Progenitor cell of endocrine pancreas (in vitro differentiated cells): ENCODE results near the gene CUX1. TPM values are rescaled to one million over a fixed set of nuclear protein-coding genes. Genes with fewer than 3 reads are reported as not detected.

ENCODE experiments used
- DNase-seq: peaks from one replicate; pipeline ENCODE4 v3.0.0; 2021; ENCODE audit warnings: low spot score; ENCODE audit not compliant: unreplicated experiment
- H3K27ac Mint-ChIP-seq: 2 replicates; pipeline ENCODE4 v1.8.0; 2021; ENCODE audit warnings: mild to moderate bottlenecking, moderate library complexity, mixed read lengths
- H3K27me3 Mint-ChIP-seq: 2 replicates; pipeline ENCODE4 v1.8.0; 2021; ENCODE audit warnings: mixed read lengths
- H3K36me3 Mint-ChIP-seq: 2 replicates; pipeline ENCODE4 v1.8.0; 2022; ENCODE audit warnings: mixed read lengths; ENCODE audit not compliant: insufficient read depth
- H3K4me1 Mint-ChIP-seq: 2 replicates; pipeline ENCODE4 v1.8.0; 2021; ENCODE audit warnings: low read depth, mixed read lengths
- H3K4me3 Mint-ChIP-seq: 2 replicates; pipeline ENCODE4 v1.8.0; 2021; ENCODE audit warnings: low read depth, mild to moderate bottlenecking, moderate library complexity, mixed read lengths
- H3K9me3 Mint-ChIP-seq: 2 replicates; pipeline ENCODE4 v1.8.0; 2021; ENCODE audit warnings: low read depth, mixed read lengths
- CTCF ChIP-seq: fragments of 200-600 bp; sonication (generic); IDR thresholded peaks from one replicate; pipeline ENCODE4 v1.5.0; 2021; ENCODE audit warnings: antibody characterized with exemption, mild to moderate bottlenecking; ENCODE audit not compliant: unreplicated experiment
- total RNA-seq: library from RNA; stranded (reverse); gene quantifications from 2 replicates; pipeline ENCODE4 v1.2.1, GENCODE V29; 2021

CUX1 gene
- total RNA-seq, 1 donor from 2014 or later = 103 TPM

GRCh38 chr7:101906291-101907240, 89.1 kb downstream of the CUX1 start:
- Mint-ChIP-seq H3K4me1 (peaks cover 9% of the 10 kb centered on the region), H3K27me3 (no peaks in the 10 kb centered on the region), H3K36me3 (peaks cover 3% of the 10 kb centered on the region), H3K4me3 (no peak overlapping the region), H3K9me3 (no peaks in the 10 kb centered on the region), H3K27ac (peak overlapping the region; percentile 24)
- no peak for DNase-seq
- TF ChIP-seq CTCF = no peak

- no peaks in the 10 kb centered on the region for H3K27me3 Mint-ChIP-seq
- peaks cover 6% of the 10 kb centered on the region for H3K36me3 Mint-ChIP-seq
- H3K4me3 Mint-ChIP-seq = no peak overlapping the region
- no peak overlapping the region for H3K27ac Mint-ChIP-seq
- H3K9me3 Mint-ChIP-seq = no peaks in the 10 kb centered on the region
- no peak for DNase-seq
- peaks cover 18% of the 10 kb centered on the region for H3K4me1 Mint-ChIP-seq
- no peak for TF ChIP-seq CTCF
These were observed 93.8 kb downstream of the CUX1 start for GRCh38 chr7:101910991-101911799.

GRCh38 chr7:101911800-101912715, 94.6 kb downstream of the CUX1 start:
- no peak for TF ChIP-seq CTCF
- H3K36me3 Mint-ChIP-seq = peaks cover 8% of the 10 kb centered on the region
- H3K27ac Mint-ChIP-seq = peak overlapping the region; percentile 90
- no peak for DNase-seq
- H3K4me1 Mint-ChIP-seq = peaks cover 18% of the 10 kb centered on the region
- H3K4me3 Mint-ChIP-seq = no peak overlapping the region
- H3K27me3 Mint-ChIP-seq = no peaks in the 10 kb centered on the region
- no peaks in the 10 kb centered on the region for H3K9me3 Mint-ChIP-seq

- no peaks in the 10 kb centered on the region for H3K9me3 Mint-ChIP-seq
- H3K27ac Mint-ChIP-seq = peak overlapping the region; percentile 90
- no peak for TF ChIP-seq CTCF
- H3K27me3 Mint-ChIP-seq = no peaks in the 10 kb centered on the region
- peaks cover 18% of the 10 kb centered on the region for H3K4me1 Mint-ChIP-seq
- H3K36me3 Mint-ChIP-seq = peaks cover 9% of the 10 kb centered on the region
- no peak overlapping the region for H3K4me3 Mint-ChIP-seq
- no peak for DNase-seq
These were observed 95.3 kb downstream of the CUX1 start for GRCh38 chr7:101912716-101913110.
